NCI-H146 (cell line): Measurements from ENCODE around the gene CD200.

ENCODE experiments used
- DNase-seq: peaks from one replicate; lab custom pipeline; 2025; lab: John Stamatoyannopoulos, UW

Gene CD200

GRCh38 chr3:112411425-112411824 is 78.5 kb downstream of the CD200 start:
- no peak for DNase-seq
